ENCODE data around the gene ZIM2.

GRCh38 chr19:56858026-56858425 lies 17.5 kb upstream of the ZIM2 start:
- no peak for TF ChIP-seq CTCF (conservative IDR thresholded peaks at IDR 0.05)
- no peak for TF ChIP-seq EZH2 (IDR thresholded peaks at IDR 0.05; ENCODE audit: low read depth)

All from PC-9 (cell line).